A549 (cell line): ENCODE measurements around the gene UHRF2. TPM values are rescaled to one million over a fixed set of nuclear protein-coding genes. Genes with fewer than 3 reads are reported as not detected.

Experiments
- ATAC-seq, 2 experiments: fragments of 200-7000 bp in 1 of 2; fragments of >200 bp in 1 of 2; cut with Nextera tagmentation in 1 of 2; cut with Tn5 transposase in 1 of 2; 3 replicates each; pipeline versions ENCODE4 v1.8.0 to v1.9.1; 2018 to 2020; ENCODE audit warnings: mild to moderate bottlenecking in 1 of 2, moderate library complexity in 1 of 2
- CTCF ChIA-PET: fragments of 300-600 bp; sonication (Branson Sonifier 250); formaldehyde crosslinking; extraction: SDS; loops from one replicate; lab custom pipeline; 2021; ENCODE audit warnings: antibody characterized with exemption, inconsistent platforms; lab: Yijun Ruan, JAX
- POLR2A ChIA-PET: fragments of 350-600 bp; formaldehyde crosslinking; extraction: SDS; loops from one replicate; lab custom pipeline; 2021; ENCODE audit warnings: antibody characterized with exemption, inconsistent platforms; lab: Yijun Ruan, JAX
- DNase-seq, 2 experiments: peaks; one replicate each; pipeline versions ENCODE4 v3.0.0 to v3.0.0-alpha.2; 2011 to 2016; ENCODE audit warnings: low read depth in 1 of 2, low spot score in 1 of 2
- FAIRE-seq: peaks from 2 replicates; lab custom pipeline; 2011; peaks lifted over from hg19 to GRCh38; lab: Jason Lieb, UNC
- H3K27ac ChIP-seq, 2 experiments: fragments of >200 bp; sonication (Bioruptor Twin); formaldehyde crosslinking; 3 replicates each; pipeline ENCODE4 v1.5.1; 2016 to 2017
- H3K4me1 ChIP-seq: fragments of >200 bp; sonication (Bioruptor Twin); formaldehyde crosslinking; 3 replicates; pipeline ENCODE4 v1.6.1; 2016
- H3K4me2 ChIP-seq: fragments of >200 bp; sonication (Bioruptor Twin); formaldehyde crosslinking; 3 replicates; pipeline ENCODE4 v1.6.1; 2016
- H3K4me3 ChIP-seq: fragments of >200 bp; sonication (Bioruptor Twin); formaldehyde crosslinking; 3 replicates; pipeline ENCODE4 v1.5.1; 2016
- H3K9me3 ChIP-seq: fragments of >200 bp; sonication (Bioruptor Twin); formaldehyde crosslinking; 3 replicates; pipeline ENCODE4 v1.6.1; 2016
- CBX2 ChIP-seq: fragments of 200-600 bp; sonication (generic); IDR thresholded peaks from 2 replicates; pipeline ENCODE4 v1.6.1; 2016; ENCODE audit warnings: low read depth, mild to moderate bottlenecking, borderline replicate concordance
- CTCF ChIP-seq: fragments of >200 bp; sonication (Bioruptor Twin); formaldehyde crosslinking; IDR thresholded peaks from 3 replicates; pipeline ENCODE4 v1.5.1; 2016
- ELK1 ChIP-seq: fragments of 150-350 bp; IDR thresholded peaks from 2 replicates; pipeline ENCODE4 v1.6.1; 2014; ENCODE audit warnings: low read depth, mild to moderate bottlenecking, low read length
- ESRRA ChIP-seq: fragments of 150-350 bp; IDR thresholded peaks from 2 replicates; pipeline ENCODE4 v1.6.1; 2014; ENCODE audit warnings: mild to moderate bottlenecking, low read length, borderline replicate concordance
- FOSL2 ChIP-seq, 2 experiments: fragments of 450-650 bp in 1 of 2; fragments of >200 bp in 1 of 2; sonication (Bioruptor Twin) in 1 of 2; formaldehyde crosslinking; IDR thresholded peaks; 2 replicates each; pipeline versions ENCODE4 v1.5.0 to v1.6.1; 2016 to 2020; ENCODE audit warnings: mild to moderate bottlenecking in 1 of 2, moderate library complexity in 1 of 2
- HES2 ChIP-seq: fragments of >200 bp; sonication (Bioruptor Twin); formaldehyde crosslinking; IDR thresholded peaks from 2 replicates; pipeline ENCODE4 v1.6.1; 2016
- HEYL ChIP-seq: fragments of 250-450 bp; sonication (Bioruptor Pico); IDR thresholded peaks from 2 replicates; pipeline ENCODE4 v1.8.0; 2021; ENCODE audit warnings: mild to moderate bottlenecking, moderate library complexity
- HMGXB4 ChIP-seq: fragments of 250-450 bp; sonication (Bioruptor Pico); IDR thresholded peaks from 2 replicates; pipeline ENCODE4 v1.5.0; 2021; ENCODE audit warnings: mild to moderate bottlenecking, moderate library complexity, borderline replicate concordance
- HOXB5 ChIP-seq: fragments of 250-450 bp; sonication (Bioruptor Pico); IDR thresholded peaks from 2 replicates; pipeline ENCODE4 v1.5.0; 2020; ENCODE audit warnings: mild to moderate bottlenecking, moderate library complexity
- JUN ChIP-seq, 2 experiments: fragments of >200 bp; sonication (Bioruptor Twin); formaldehyde crosslinking; IDR thresholded peaks; 2 replicates in 1 of 2; 3 replicates in 1 of 2; pipeline ENCODE4 v1.6.1; 2016 to 2017
- JUNB ChIP-seq: fragments of >200 bp; sonication (Bioruptor Twin); formaldehyde crosslinking; IDR thresholded peaks from 2 replicates; pipeline ENCODE4 v1.6.1; 2016
- MAZ ChIP-seq: fragments of 150-350 bp; IDR thresholded peaks from 2 replicates; pipeline ENCODE4 v1.6.1; 2014; ENCODE audit warnings: antibody characterized with exemption, low read depth, low read length, borderline replicate concordance
- RAD21 ChIP-seq, 2 experiments: fragments of >200 bp in 1 of 2; sonication (Bioruptor Twin) in 1 of 2; formaldehyde crosslinking in 1 of 2; IDR thresholded peaks in 1 of 2; conservative IDR thresholded peaks in 1 of 2; 2 replicates in 1 of 2; 3 replicates in 1 of 2; pipeline ENCODE4 v1.6.1; 2012 to 2018; ENCODE audit warnings: inconsistent platforms in 1 of 2
- REST ChIP-seq: fragments of 200-600 bp; sonication (generic); IDR thresholded peaks from 2 replicates; pipeline ENCODE4 v1.6.1; 2016; ENCODE audit warnings: antibody characterized with exemption, mild to moderate bottlenecking, moderate library complexity
- SMC3 ChIP-seq: fragments of >200 bp; sonication (Bioruptor Twin); formaldehyde crosslinking; IDR thresholded peaks from 3 replicates; pipeline ENCODE4 v1.6.1; 2018; ENCODE audit warnings: inconsistent platforms
- USF2 ChIP-seq: fragments of 450-650 bp; IDR thresholded peaks from 2 replicates; pipeline ENCODE4 v1.6.1; 2014; ENCODE audit warnings: antibody characterized with exemption
- WGBS: methylation state at CpG from one replicate; pipeline ENCODE4 v1.1.6; 2017; ENCODE audit errors: missing lambda C conversion rate; 5-methylcytosine and 5-hydroxymethylcytosine counted together
- polyA plus RNA-seq, 4 experiments: library from polyadenylated mRNA; depleted of rRNA in 3 of 4; stranded (reverse); fragments of >200 nt; fragmentation: RNase III in 1 of 4; extraction: RNeasy Plus Mini Kit Qiagen cat#74134 plus additional on column Dnase treatment in 1 of 4; gene quantifications; 2 replicates in 3 of 4; 3 replicates in 1 of 4; pipeline ENCODE4 v1.2.3, GENCODE V29; 2011 to 2017

Gene UHRF2
- polyA plus RNA-seq, 2 of the 4 experiments (the other 2 are of a cell fraction): 28.6 to 74.3 TPM

- TF ChIP-seq FOSL2 (IDR thresholded peaks at IDR 0.05): no peak
- no peak for TF ChIP-seq FOSL2 (CRISPR knock-in tag; IDR thresholded peaks at IDR 0.05)
- TF ChIP-seq CTCF: no peak
- TF ChIP-seq REST: no peak
- no peak for TF ChIP-seq HMGXB4 (CRISPR knock-in tag)
- no peak for TF ChIP-seq HEYL (CRISPR knock-in tag)
- no peak overlapping the region for H3K4me3 ChIP-seq
- DNase-seq (no peak), FAIRE-seq (no peak), ATAC-seq (no peak; a peak in 1 of 6 replicates)
- H3K9me3 ChIP-seq: no peaks in the 10 kb centered on the region
- ChIA-PET CTCF (interaction anchor here (1.4 kb wide), 1 partner anchor 119 kb away, joined by 3 read pairs; no protein-coding TSS in a partner anchor), POLR2A (interaction anchor here (0.9 kb wide), 1 partner anchor 233 kb away, joined by 3 read pairs; no protein-coding TSS in a partner anchor)
- H3K4me1 ChIP-seq: peaks cover 15% of the 10 kb centered on the region; the same call in 2 of the 3 replicates
- 100% methylated on average over 1 of the region's 1 CpG for WGBS
- no peak overlapping the region; a peak in 1 of 6 replicates for H3K27ac ChIP-seq
- H3K4me2 ChIP-seq: no peak overlapping the region
These were observed 36.1 kb downstream of the UHRF2 start for GRCh38 chr9:6449086-6449485.

- CTCF ChIA-PET: interaction anchor here (0.5 to 1.4 kb wide), 2 partner anchors 118 to 159 kb away, joined by 3 read pairs; no protein-coding TSS in a partner anchor
- H3K4me3 ChIP-seq: no peak overlapping the region
- TF ChIP-seq ESRRA (no peak), FOSL2 (IDR thresholded peaks at IDR 0.05) (no peak), FOSL2 (CRISPR knock-in tag; IDR thresholded peaks at IDR 0.05) (no peak), MAZ (no peak), CBX2 (no peak), HEYL (CRISPR knock-in tag) (no peak), HES2 (no peak), JUN (IDR thresholded peaks at IDR 0.05) (no peak), SMC3 (no peak), ELK1 (no peak), JUNB (no peak), REST (no peak), CTCF (no peak), RAD21 (conservative IDR thresholded peaks at IDR 0.05 in 1 of 2, IDR thresholded peaks at IDR 0.05 in 1 of 2) (no peak), USF2 (no peak), HOXB5 (no peak)
- TF ChIP-seq, all 56 proteins: peak for 0
- Histone ChIP-seq H3K4me2 (no peak overlapping the region), H3K4me1 (peaks cover 15% of the 10 kb centered on the region; the same call in 2 of the 3 replicates), H3K9me3 (no peaks in the 10 kb centered on the region), H3K27ac (no peak overlapping the region; a peak in 1 of 6 replicates)
- ATAC-seq (peak; percentile 30 to 39; a peak in 3 of 6 replicates), FAIRE-seq (no peak), DNase-seq (no peak)
- POLR2A ChIA-PET: interaction anchor here (0.9 kb wide), 1 partner anchor 232 kb away, joined by 3 read pairs; no protein-coding TSS in a partner anchor
These were observed 36.6 kb downstream of the UHRF2 start for GRCh38 chr9:6449645-6450044.
